Measurements from ENCODE around the gene UBFD1.

- TF ChIP-seq POLR2AphosphoS5 (IDR thresholded peaks at IDR 0.05) (peak in 1 of 3 donors; percentile 55), CTCF (IDR thresholded peaks at IDR 0.05 in 8 of 11, conservative IDR thresholded peaks at IDR 0.05 in 3 of 11) (no peak), POLR2A (IDR thresholded peaks at IDR 0.05) (no peak)
These were observed 13.6 kb downstream of the UBFD1 start for GRCh38 chr16:23570992-23571632.

All from spleen (tissue), 7 donors.